ENCODE measurements around the gene PABPN1L.

PABPN1L gene

DNA sequence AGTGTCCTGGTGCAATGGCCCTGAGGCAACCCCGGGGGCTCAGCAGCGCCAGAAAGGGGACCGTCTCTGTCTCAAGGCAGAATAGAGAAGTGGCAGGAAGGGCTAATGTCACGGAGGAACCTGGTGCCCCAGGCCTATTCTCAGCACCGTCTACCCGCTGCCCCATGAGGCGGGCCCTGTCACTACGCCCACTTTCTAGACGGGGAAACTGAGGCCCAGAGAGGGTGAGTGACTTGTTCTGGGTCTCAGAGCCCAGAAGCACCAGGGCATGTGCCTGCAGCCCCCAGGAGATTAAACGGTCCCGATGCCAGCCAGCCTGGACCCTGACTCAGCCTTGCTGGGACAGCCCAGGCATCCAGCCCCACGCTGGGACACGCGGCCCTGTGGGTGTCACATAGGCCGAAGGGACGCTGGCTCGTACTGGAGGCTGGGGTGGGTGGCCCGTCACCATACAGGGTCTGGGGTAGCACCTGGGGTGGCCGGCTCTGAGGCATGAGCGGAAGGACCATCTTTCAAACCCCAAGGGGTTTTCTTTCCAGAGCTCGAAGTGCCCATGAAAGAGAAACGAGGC, 40.2 kb upstream of the PABPN1L start:
- 94% methylated on average over 21 of the region's 22 CpGs for WGBS (ENCODE audit: insufficient coverage)
- peaks cover 0 to 62% (median 38%) of the 10 kb centered on the region in 4 experiments for H3K36me3 ChIP-seq (ENCODE audit: control insufficient read depth in 4 of 4, insufficient read depth in 4 of 4, low read length in 3 of 4)
- H3K27ac ChIP-seq (ENCODE audit: insufficient read depth in 1 of 2, low read depth in 1 of 2, low read length in 2 of 2, poor library complexity in 1 of 2, severe bottlenecking in 2 of 2) = no peak overlapping the region
- H3K4me3 ChIP-seq (ENCODE audit: control insufficient read depth in 1 of 7, extremely low read depth in 1 of 7, insufficient read depth in 4 of 7, low read depth in 2 of 7, low read length in 6 of 7) = no peak overlapping the region
- no peaks in the 10 kb centered on the region for H3K9me3 ChIP-seq (ENCODE audit: control extremely low read depth in 1 of 5, control insufficient read depth in 4 of 5, insufficient read depth in 2 of 5, low read depth in 1 of 5, low read length in 4 of 5)
- ChIA-PET CTCF (no interaction called here), POLR2A (no interaction called here)
- H3K27me3 ChIP-seq (replicated peaks in 2 of 5; ENCODE audit: control insufficient read depth in 4 of 5, insufficient read depth in 5 of 5, low read length in 4 of 5) = no peaks in the 10 kb centered on the region
- peak in 2 of 3 donors; percentile 25 to 36 for DNase-seq
- H3K4me1 ChIP-seq (ENCODE audit: control extremely low read depth in 1 of 4, control insufficient read depth in 4 of 4, insufficient read depth in 4 of 4, low read length in 3 of 4) = peaks cover 0 to 23% (median 21%) of the 10 kb centered on the region in 4 experiments

DNA sequence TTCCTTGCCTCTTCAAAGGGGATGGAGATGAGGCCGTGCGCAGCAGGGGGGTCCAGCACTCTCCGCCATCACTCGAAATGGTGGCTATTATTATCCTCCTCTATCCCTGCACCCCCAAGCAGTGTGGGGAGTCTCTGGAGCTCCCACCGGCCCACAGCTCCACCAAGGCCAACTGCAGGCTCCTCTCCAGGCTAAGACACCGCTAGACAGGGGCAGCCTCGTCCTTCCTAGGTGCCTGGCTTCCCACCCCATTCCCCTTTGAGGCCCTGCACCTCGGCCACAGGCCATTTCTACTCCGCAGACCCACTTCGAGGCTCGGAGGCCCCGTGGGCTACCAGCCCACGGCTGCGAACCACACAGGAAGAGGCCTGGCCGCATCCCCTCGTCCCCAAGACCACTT, 39.6 kb upstream of the PABPN1L start:
- ChIA-PET POLR2A (no interaction called here), CTCF (no interaction called here)
- WGBS (ENCODE audit: insufficient coverage) = 87% methylated on average over 16 of the region's 16 CpGs
- H3K36me3 ChIP-seq (ENCODE audit: control insufficient read depth in 4 of 4, insufficient read depth in 4 of 4, low read length in 3 of 4) = peaks cover 0 to 62% (median 38%) of the 10 kb centered on the region in 4 experiments
- H3K4me3 ChIP-seq (ENCODE audit: control insufficient read depth in 1 of 7, extremely low read depth in 1 of 7, insufficient read depth in 4 of 7, low read depth in 2 of 7, low read length in 6 of 7) = no peak overlapping the region
- no peaks in the 10 kb centered on the region for H3K9me3 ChIP-seq (ENCODE audit: control extremely low read depth in 1 of 5, control insufficient read depth in 4 of 5, insufficient read depth in 2 of 5, low read depth in 1 of 5, low read length in 4 of 5)
- H3K27me3 ChIP-seq (replicated peaks in 2 of 5; ENCODE audit: control insufficient read depth in 4 of 5, insufficient read depth in 5 of 5, low read length in 4 of 5) = no peaks in the 10 kb centered on the region
- no peak for DNase-seq
- no peak overlapping the region for H3K27ac ChIP-seq (ENCODE audit: insufficient read depth in 1 of 2, low read depth in 1 of 2, low read length in 2 of 2, poor library complexity in 1 of 2, severe bottlenecking in 2 of 2)
- peaks cover 0 to 21% (median 17%) of the 10 kb centered on the region in 4 experiments for H3K4me1 ChIP-seq (ENCODE audit: control extremely low read depth in 1 of 4, control insufficient read depth in 4 of 4, insufficient read depth in 4 of 4, low read length in 3 of 4)

- 100% methylated on average over 1 of the region's 13 CpGs for WGBS (ENCODE audit: insufficient coverage)
Measured at GRCh38 chr16:88905563-88905962, 39.1 kb upstream of the PABPN1L start.

GRCh38 chr16:88904676-88905365, 38.4 kb upstream of the PABPN1L start:
- no peaks in the 10 kb centered on the region for H3K27me3 ChIP-seq (replicated peaks in 2 of 5; ENCODE audit: control insufficient read depth in 4 of 5, insufficient read depth in 5 of 5, low read length in 4 of 5)
- ChIA-PET POLR2A (no interaction called here), CTCF (interaction anchor here (1.0 kb wide), 1 partner anchor 162 kb away, joined by 3 read pairs; no protein-coding TSS in a partner anchor)
- no peak overlapping the region for H3K27ac ChIP-seq (ENCODE audit: insufficient read depth in 1 of 2, low read depth in 1 of 2, low read length in 2 of 2, poor library complexity in 1 of 2, severe bottlenecking in 2 of 2)
- no peak for DNase-seq
- H3K36me3 ChIP-seq (ENCODE audit: control insufficient read depth in 4 of 4, insufficient read depth in 4 of 4, low read length in 3 of 4) = peaks cover 0 to 64% (median 43%) of the 10 kb centered on the region in 4 experiments
- no peak overlapping the region for H3K4me3 ChIP-seq (ENCODE audit: control insufficient read depth in 1 of 7, extremely low read depth in 1 of 7, insufficient read depth in 4 of 7, low read depth in 2 of 7, low read length in 6 of 7)
- no peaks in the 10 kb centered on the region for H3K9me3 ChIP-seq (ENCODE audit: control extremely low read depth in 1 of 5, control insufficient read depth in 4 of 5, insufficient read depth in 2 of 5, low read depth in 1 of 5, low read length in 4 of 5)
- peaks cover 0 to 21% (median 16%) of the 10 kb centered on the region in 4 experiments for H3K4me1 ChIP-seq (ENCODE audit: control extremely low read depth in 1 of 4, control insufficient read depth in 4 of 4, insufficient read depth in 4 of 4, low read length in 3 of 4)
- 77% methylated on average over 15 of the region's 21 CpGs for WGBS (ENCODE audit: insufficient coverage)

More at GRCh38 chr16:88905563-88905962, 39.1 kb upstream of the PABPN1L start:
- Histone ChIP-seq H3K27ac (ENCODE audit: insufficient read depth in 1 of 2, low read depth in 1 of 2, low read length in 2 of 2, poor library complexity in 1 of 2, severe bottlenecking in 2 of 2) (no peak overlapping the region), H3K9me3 (ENCODE audit: control extremely low read depth in 1 of 5, control insufficient read depth in 4 of 5, insufficient read depth in 2 of 5, low read depth in 1 of 5, low read length in 4 of 5) (no peaks in the 10 kb centered on the region), H3K4me1 (ENCODE audit: control extremely low read depth in 1 of 4, control insufficient read depth in 4 of 4, insufficient read depth in 4 of 4, low read length in 3 of 4) (peaks cover 0 to 21% (median 16%) of the 10 kb centered on the region in 4 experiments), H3K36me3 (ENCODE audit: control insufficient read depth in 4 of 4, insufficient read depth in 4 of 4, low read length in 3 of 4) (peaks cover 0 to 64% (median 41%) of the 10 kb centered on the region in 4 experiments), H3K4me3 (ENCODE audit: control insufficient read depth in 1 of 7, extremely low read depth in 1 of 7, insufficient read depth in 4 of 7, low read depth in 2 of 7, low read length in 6 of 7) (no peak overlapping the region), H3K27me3 (replicated peaks in 2 of 5; ENCODE audit: control insufficient read depth in 4 of 5, insufficient read depth in 5 of 5, low read length in 4 of 5) (no peaks in the 10 kb centered on the region)
- ChIA-PET POLR2A (no interaction called here), CTCF (interaction anchor here (1.0 kb wide), 1 partner anchor 163 kb away, joined by 3 read pairs; no protein-coding TSS in a partner anchor)
- DNase-seq = peak in 2 of 3 donors; percentile 40 to 43

DNA sequence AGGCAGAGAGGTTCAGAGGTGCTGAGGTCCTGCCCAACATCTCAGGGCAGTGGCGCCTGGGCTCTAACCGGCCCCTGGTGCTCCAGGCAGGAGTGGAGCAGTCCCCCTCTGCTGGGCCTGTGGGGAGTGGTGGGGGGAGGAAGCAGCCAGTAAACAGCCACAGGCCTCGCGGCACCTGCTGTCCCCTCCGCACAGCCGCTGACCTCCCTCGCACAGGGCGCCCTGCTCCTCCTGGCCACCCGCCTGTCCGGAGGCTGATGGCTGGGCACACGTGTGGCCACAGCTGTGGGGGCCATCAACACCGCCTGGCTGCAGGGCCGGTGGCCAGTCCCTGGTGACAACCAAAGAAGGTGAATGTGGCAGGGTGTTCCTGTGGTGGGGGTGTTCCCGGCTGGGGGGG, 36.8 kb upstream of the PABPN1L start:
- DNase-seq = no peak
- peaks cover 0 to 21% (median 16%) of the 10 kb centered on the region in 4 experiments for H3K4me1 ChIP-seq (ENCODE audit: control extremely low read depth in 1 of 4, control insufficient read depth in 4 of 4, insufficient read depth in 4 of 4, low read length in 3 of 4)
- ChIA-PET CTCF (no interaction called here), POLR2A (no interaction called here)
- peaks cover 0 to 69% (median 43%) of the 10 kb centered on the region in 4 experiments for H3K36me3 ChIP-seq (ENCODE audit: control insufficient read depth in 4 of 4, insufficient read depth in 4 of 4, low read length in 3 of 4)
- no peaks in the 10 kb centered on the region for H3K9me3 ChIP-seq (ENCODE audit: control extremely low read depth in 1 of 5, control insufficient read depth in 4 of 5, insufficient read depth in 2 of 5, low read depth in 1 of 5, low read length in 4 of 5)
- no peaks in the 10 kb centered on the region for H3K27me3 ChIP-seq (replicated peaks in 2 of 5; ENCODE audit: control insufficient read depth in 4 of 5, insufficient read depth in 5 of 5, low read length in 4 of 5)
- no peak overlapping the region for H3K4me3 ChIP-seq (ENCODE audit: control insufficient read depth in 1 of 7, extremely low read depth in 1 of 7, insufficient read depth in 4 of 7, low read depth in 2 of 7, low read length in 6 of 7)
- 86% methylated on average over 7 of the region's 14 CpGs for WGBS (ENCODE audit: insufficient coverage)
- no peak overlapping the region for H3K27ac ChIP-seq (ENCODE audit: insufficient read depth in 1 of 2, low read depth in 1 of 2, low read length in 2 of 2, poor library complexity in 1 of 2, severe bottlenecking in 2 of 2)

DNA sequence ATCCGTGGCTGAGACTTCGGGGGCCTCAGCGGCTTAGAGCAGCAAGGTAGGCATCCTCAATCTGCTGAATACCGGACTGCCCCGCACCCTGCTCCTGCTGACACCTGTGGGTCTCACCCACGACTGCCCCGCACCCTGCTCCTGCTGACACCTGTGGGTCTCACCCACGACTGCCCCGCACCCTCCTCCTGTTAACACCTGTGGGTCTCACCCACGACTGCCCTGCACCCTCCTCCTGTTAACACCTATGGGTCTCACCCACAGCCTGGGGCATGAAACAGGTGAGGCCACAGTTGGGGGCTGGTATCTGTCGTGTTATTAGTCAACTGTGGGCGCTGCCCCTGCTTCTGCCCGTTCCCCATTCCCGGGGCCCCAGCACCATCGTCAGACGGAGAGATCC, 36.3 kb upstream of the PABPN1L start:
- H3K27me3 ChIP-seq (replicated peaks in 2 of 5; ENCODE audit: control insufficient read depth in 4 of 5, insufficient read depth in 5 of 5, low read length in 4 of 5) = no peaks in the 10 kb centered on the region
- ChIA-PET POLR2A (no interaction called here), CTCF (no interaction called here)
- WGBS (ENCODE audit: insufficient coverage) = 94% methylated on average over 16 of the region's 16 CpGs
- H3K9me3 ChIP-seq (ENCODE audit: control extremely low read depth in 1 of 5, control insufficient read depth in 4 of 5, insufficient read depth in 2 of 5, low read depth in 1 of 5, low read length in 4 of 5) = no peaks in the 10 kb centered on the region
- no peak for DNase-seq
- H3K4me1 ChIP-seq (ENCODE audit: control extremely low read depth in 1 of 4, control insufficient read depth in 4 of 4, insufficient read depth in 4 of 4, low read length in 3 of 4) = peaks cover 0 to 20% (median 16%) of the 10 kb centered on the region in 4 experiments
- no peak overlapping the region for H3K4me3 ChIP-seq (ENCODE audit: control insufficient read depth in 1 of 7, extremely low read depth in 1 of 7, insufficient read depth in 4 of 7, low read depth in 2 of 7, low read length in 6 of 7)
- peaks cover 0 to 73% (median 48%) of the 10 kb centered on the region in 4 experiments for H3K36me3 ChIP-seq (ENCODE audit: control insufficient read depth in 4 of 4, insufficient read depth in 4 of 4, low read length in 3 of 4)
- H3K27ac ChIP-seq (ENCODE audit: insufficient read depth in 1 of 2, low read depth in 1 of 2, low read length in 2 of 2, poor library complexity in 1 of 2, severe bottlenecking in 2 of 2) = no peak overlapping the region

DNA sequence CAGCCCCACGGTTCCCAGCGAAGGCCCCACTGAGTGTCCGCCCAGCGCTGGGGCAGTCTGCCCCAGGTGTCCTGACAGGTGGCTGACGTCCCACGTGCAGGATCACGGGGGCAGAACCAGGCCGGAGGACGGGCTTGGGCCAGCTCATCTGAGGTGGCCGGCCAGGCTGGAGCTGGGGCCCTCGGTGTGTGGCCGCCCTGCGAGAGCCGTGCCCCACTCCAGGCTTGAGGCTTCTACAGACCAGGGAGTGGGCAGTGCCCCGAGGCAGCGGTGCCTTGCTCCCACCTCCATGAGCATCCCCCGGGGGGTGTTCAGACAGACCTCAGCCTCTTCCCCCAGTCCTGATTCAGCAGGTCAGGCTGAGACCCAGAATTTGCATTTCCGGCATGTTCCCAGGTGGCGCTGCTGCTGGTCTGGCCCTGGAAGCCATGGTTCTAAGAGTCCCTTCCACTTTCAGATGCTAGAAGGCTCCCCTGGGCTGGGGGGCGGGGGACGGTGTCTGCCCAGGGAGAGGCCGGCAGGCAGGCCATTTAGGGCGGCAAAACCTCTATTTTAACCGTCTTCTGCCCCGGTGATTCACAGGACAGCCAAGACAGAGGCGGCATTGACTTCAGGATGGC, 35.4 kb upstream of the PABPN1L start:
- WGBS (ENCODE audit: insufficient coverage) = 97% methylated on average over 25 of the region's 26 CpGs
- ChIA-PET POLR2A (no interaction called here), CTCF (interaction anchor here (0.9 to 1.0 kb wide), 2 partner anchors 164 to 265 kb away, joined by 3 read pairs; no protein-coding TSS in a partner anchor)
- H3K27me3 ChIP-seq (replicated peaks in 2 of 5; ENCODE audit: control insufficient read depth in 4 of 5, insufficient read depth in 5 of 5, low read length in 4 of 5) = no peaks in the 10 kb centered on the region
- no peak for DNase-seq
- H3K36me3 ChIP-seq (ENCODE audit: control insufficient read depth in 4 of 4, insufficient read depth in 4 of 4, low read length in 3 of 4) = peaks cover 0 to 83% (median 56%) of the 10 kb centered on the region in 4 experiments
- no peak overlapping the region for H3K27ac ChIP-seq (ENCODE audit: insufficient read depth in 1 of 2, low read depth in 1 of 2, low read length in 2 of 2, poor library complexity in 1 of 2, severe bottlenecking in 2 of 2)
- no peaks in the 10 kb centered on the region for H3K9me3 ChIP-seq (ENCODE audit: control extremely low read depth in 1 of 5, control insufficient read depth in 4 of 5, insufficient read depth in 2 of 5, low read depth in 1 of 5, low read length in 4 of 5)
- H3K4me1 ChIP-seq (ENCODE audit: control extremely low read depth in 1 of 4, control insufficient read depth in 4 of 4, insufficient read depth in 4 of 4, low read length in 3 of 4) = peaks cover 0 to 12% (median 11%) of the 10 kb centered on the region in 4 experiments
- H3K4me3 ChIP-seq (ENCODE audit: control insufficient read depth in 1 of 7, extremely low read depth in 1 of 7, insufficient read depth in 4 of 7, low read depth in 2 of 7, low read length in 6 of 7) = no peak overlapping the region
